Mesenteric fat pad (tissue), 1 donor: ENCODE data around the gene LRRC45. TPM values are rescaled to one million over a fixed set of nuclear protein-coding genes. Genes with fewer than 3 reads are reported as not detected.

Source experiments
- DNase-seq: peaks from one replicate; pipeline ENCODE4 v3.0.0-alpha.2; 2020; ENCODE audit warnings: low spot score
- total RNA-seq: library from RNA; stranded (reverse); fragmentation: NEBNext Ultra II Directional; extraction: Animal tissue kit (Norgen Biotek cat#: 25700); gene quantifications from one replicate; pipeline ENCODE4 v1.2.1, GENCODE V29; 2021
- donor health status: DM: yes; HTN: yes; CAD: no.

Gene LRRC45
- total RNA-seq, 1 donor from 2014 or later, result 7.0 TPM

- DNase-seq, result no peak
These were observed 38.2 kb downstream of the LRRC45 start for GRCh38 chr17:82061047-82061925.

GRCh38 chr17:82062076-82062983 lies 39.2 kb downstream of the LRRC45 start:
- no peak for DNase-seq

- DNase-seq, result no peak
These were observed 39.9 kb downstream of the LRRC45 start for GRCh38 chr17:82062984-82063368.

GRCh38 chr17:82063424-82064415 lies 40.6 kb downstream of the LRRC45 start:
- DNase-seq, result no peak

GRCh38 chr17:82064433-82065192 lies 41.5 kb downstream of the LRRC45 start:
- no peak for DNase-seq

GRCh38 chr17:82065193-82065637 lies 42.1 kb downstream of the LRRC45 start:
- DNase-seq, result no peak

- no peak for DNase-seq
These were observed 42.7 kb downstream of the LRRC45 start, which contains the start of gene DUS1L for GRCh38 chr17:82065638-82066303. DUS1L (minus strand) TSS chr17:82065804; CDS start chr17:82065059, 745 bp downstream.

GRCh38 chr17:82070611-82071010 lies 47.5 kb downstream of the LRRC45 start:
- DNase-seq, result no peak

- DNase-seq, result no peak
These were observed 49.7 kb downstream of the LRRC45 start for GRCh38 chr17:82072827-82073226.

GRCh38 chr17:82073446-82073845 lies 50.3 kb downstream of the LRRC45 start:
- DNase-seq, result no peak

GRCh38 chr17:82076018-82076784 lies 53.1 kb downstream of the LRRC45 start:
- DNase-seq, result no peak

GRCh38 chr17:82076785-82077591 lies 53.9 kb downstream of the LRRC45 start:
- no peak for DNase-seq

- DNase-seq, result no peak
These were observed 54.7 kb downstream of the LRRC45 start for GRCh38 chr17:82077617-82078358.

GRCh38 chr17:82078433-82078832 lies 55.3 kb downstream of the LRRC45 start:
- no peak for DNase-seq

GRCh38 chr17:82079001-82079677 lies 56.0 kb downstream of the LRRC45 start:
- DNase-seq, result no peak

GRCh38 chr17:82080048-82080788 lies 57.1 kb downstream of the LRRC45 start:
- DNase-seq, result no peak
